Gastrocnemius medialis (tissue), 4 donors: ENCODE measurements around the gene TOMM7. TPM values are rescaled to one million over a fixed set of nuclear protein-coding genes. Genes with fewer than 3 reads are reported as not detected.
A peak's percentile ranks its signal among the peaks of the same experiment; 100 is the strongest.

ENCODE experiments used
- ATAC-seq, 2 donors: fragments of 150-250 bp; one replicate each; pipeline ENCODE4 v1.9.1; 2016
- DNase-seq, 2 donors: peaks; one replicate each; pipeline ENCODE4 v3.0.0-alpha.2; 2019
- H3K27ac ChIP-seq, 4 donors: fragments of 200-600 bp; sonication (generic); 1 replicate in 1 of 4; 2 replicates in 3 of 4; pipeline ENCODE4 v1.5.1; 2016 to 2018; ENCODE audit warnings: mild to moderate bottlenecking in 2 of 4, moderate library complexity in 1 of 4
- H3K27me3 ChIP-seq, 3 donors: fragments of 200-600 bp; sonication (generic) in 2 of 3; 1 replicate in 1 of 3; 2 replicates in 2 of 3; pipeline versions ENCODE4 v1.5.1 to v1.6.0; 2016 to 2019; ENCODE audit warnings: mild to moderate bottlenecking in 1 of 3, moderate library complexity in 1 of 3
- H3K36me3 ChIP-seq, 2 donors: fragments of 200-600 bp; sonication (generic) in 1 of 2; one replicate each; pipeline ENCODE4 v1.5.1; 2017 to 2018
- H3K4me1 ChIP-seq, 2 donors: fragments of 200-600 bp; sonication (generic) in 1 of 2; one replicate each; pipeline ENCODE4 v1.5.1; 2016 to 2017; ENCODE audit warnings: mild to moderate bottlenecking in 2 of 2
- H3K4me3 ChIP-seq, 4 donors: fragments of 200-600 bp; sonication (generic) in 3 of 4; 1 replicate in 1 of 4; 2 replicates in 3 of 4; pipeline ENCODE4 v1.5.1; 2016 to 2019; ENCODE audit warnings: mild to moderate bottlenecking in 2 of 4
- H3K9me3 ChIP-seq, 3 donors: fragments of 200-600 bp; sonication (generic) in 2 of 3; 1 replicate in 1 of 3; 2 replicates in 2 of 3; pipeline ENCODE4 v1.5.1; 2016 to 2019
- CTCF ChIP-seq, 5 experiments: fragments of 450-650 bp in 3 of 5; fragments of 200-600 bp in 2 of 5; sonication (generic) in 2 of 5; IDR thresholded peaks in 4 of 5; conservative IDR thresholded peaks in 1 of 5; 1 replicate in 4 of 5; 2 replicates in 1 of 5; pipeline ENCODE4 v1.5.1; 2016 to 2019; ENCODE audit warnings: antibody characterized with exemption in 5 of 5, mild to moderate bottlenecking in 3 of 5, moderate library complexity in 3 of 5
- POLR2A ChIP-seq, 2 donors: fragments of 450-650 bp; IDR thresholded peaks; one replicate each; pipeline ENCODE4 v1.6.1; 2017; ENCODE audit warnings: antibody characterized with exemption in 2 of 2, mild to moderate bottlenecking in 2 of 2, moderate library complexity in 2 of 2
- in situ Hi-C, 4 donors: fragments of 200-750 bp; cut with MboI; loops; one replicate each; pipeline versions ENCODE4 v1.15.0 to v1.8.0; 2017; ENCODE audit warnings: low sequenced_read_pairs in 4 of 4
- intact Hi-C: fragments of 100-400 bp; cut with DNase I; formaldehyde crosslinking; loops from one replicate; pipeline ENCODE4 v1.15.1; 2023; ENCODE audit warnings: low total_unique reads
- total RNA-seq, 4 donors: library from RNA; depleted of rRNA; stranded (reverse); fragments of >200 nt; gene quantifications; one replicate each; pipeline versions ENCODE4 v1.1.0 to v1.2.3, GENCODE V29; 2016

TOMM7 gene
- total RNA-seq, 4 donors from 2014 or later = 124 to 235 (median 218) TPM

- peak in 1 of 2 donors; percentile 3 for ATAC-seq
- H3K36me3 ChIP-seq = peaks cover 0 to 7% of the 10 kb centered on the region in 2 donors
- no peaks in the 10 kb centered on the region for H3K9me3 ChIP-seq
- peaks cover 44 to 47% of the 10 kb centered on the region in 2 donors for H3K4me1 ChIP-seq
- peak overlapping the region; percentile 63 to 99 (median 88) for H3K27ac ChIP-seq
- TF ChIP-seq CTCF (IDR thresholded peaks at IDR 0.05 in 4 of 5, conservative IDR thresholded peaks at IDR 0.05 in 1 of 5) (no peak), POLR2A (IDR thresholded peaks at IDR 0.05) (no peak)
- in situ Hi-C loops = no loop called here
- intact Hi-C loops = loop anchor here (2.0 kb wide), 1 partner anchor 134 kb away; the partner anchor contains the start of gene IL6
- H3K27me3 ChIP-seq = no peaks in the 10 kb centered on the region
- H3K4me3 ChIP-seq = no peak overlapping the region
- no peak for DNase-seq
Observed at GRCh38 chr7:22860337-22860736, 37.7 kb upstream of the TOMM7 start.

GRCh38 chr7:22859641-22860290 lies 37.1 kb upstream of the TOMM7 start:
- in situ Hi-C loops = no loop called here
- TF ChIP-seq POLR2A (IDR thresholded peaks at IDR 0.05) (no peak), CTCF (IDR thresholded peaks at IDR 0.05 in 4 of 5, conservative IDR thresholded peaks at IDR 0.05 in 1 of 5) (no peak)
- peak overlapping the region; percentile 63 to 99 (median 88) for H3K27ac ChIP-seq
- ATAC-seq (peak in 1 of 2 donors; percentile 21), DNase-seq (no peak)
- peaks cover 44 to 49% of the 10 kb centered on the region in 2 donors for H3K4me1 ChIP-seq
- no peaks in the 10 kb centered on the region for H3K9me3 ChIP-seq
- H3K4me3 ChIP-seq = no peak overlapping the region
- H3K27me3 ChIP-seq = no peaks in the 10 kb centered on the region
- H3K36me3 ChIP-seq = peaks cover 0 to 7% of the 10 kb centered on the region in 2 donors
- intact Hi-C loops = loop anchor here (2.0 to 10.0 kb wide), 3 partner anchors 133 to 297 kb away; partner anchors contain the start of gene IL6

- Histone ChIP-seq H3K9me3 (no peaks in the 10 kb centered on the region), H3K27ac (peak overlapping the region; percentile 63 to 99 (median 88)), H3K4me1 (peaks cover 42 to 44% of the 10 kb centered on the region in 2 donors), H3K36me3 (peaks cover 0 to 7% of the 10 kb centered on the region in 2 donors), H3K4me3 (no peak overlapping the region), H3K27me3 (no peaks in the 10 kb centered on the region)
- in situ Hi-C loops (no loop called here), intact Hi-C loops (loop anchor here (5.0 to 10.0 kb wide), 2 partner anchors 196 to 297 kb away; no protein-coding TSS in a partner anchor)
- no peak for TF ChIP-seq CTCF (IDR thresholded peaks at IDR 0.05 in 4 of 5, conservative IDR thresholded peaks at IDR 0.05 in 1 of 5)
- no peak for TF ChIP-seq POLR2A (IDR thresholded peaks at IDR 0.05)
- peak; percentile 24 to 28 for ATAC-seq
- DNase-seq = peak in 1 of 2 donors; percentile 42
Observed at GRCh38 chr7:22858640-22859561, 36.3 kb upstream of the TOMM7 start.

- Histone ChIP-seq H3K4me1 (peaks cover 42 to 49% of the 10 kb centered on the region in 2 donors), H3K27me3 (no peaks in the 10 kb centered on the region), H3K9me3 (no peaks in the 10 kb centered on the region), H3K27ac (peak overlapping the region; percentile 63 to 99 (median 88)), H3K4me3 (no peak overlapping the region), H3K36me3 (peaks cover 0 to 7% of the 10 kb centered on the region in 2 donors)
- DNase-seq (no peak), ATAC-seq (no peak)
- in situ Hi-C loops (no loop called here), intact Hi-C loops (loop anchor here (5.0 to 10.0 kb wide), 2 partner anchors 197 to 296 kb away; no protein-coding TSS in a partner anchor)
- TF ChIP-seq POLR2A (IDR thresholded peaks at IDR 0.05) (no peak), CTCF (IDR thresholded peaks at IDR 0.05 in 4 of 5, conservative IDR thresholded peaks at IDR 0.05 in 1 of 5) (no peak)
Observed at GRCh38 chr7:22858274-22858639, 35.6 kb upstream of the TOMM7 start.
